Adrenal gland (tissue), 12 donors: Measurements from ENCODE around the gene PIGT. TPM values are rescaled to one million over a fixed set of nuclear protein-coding genes. Genes with fewer than 3 reads are reported as not detected.
"Not testable (repeated sequence)": the region's sequence is repeated elsewhere in the genome, so short reads cannot be mapped to it uniquely, and the experiment has no call there.

ENCODE experiments used
- DNase-seq, 7 donors: peaks; one replicate each; pipeline ENCODE4 v3.0.0-alpha.2; 2019 to 2020
- H3K27ac ChIP-seq, 5 donors: fragments of 200-600 bp; sonication (generic) in 4 of 5; 1 replicate in 3 of 5; 2 replicates in 2 of 5; pipeline versions ENCODE4 v1.5.1 to v1.8.0; 2016 to 2020; ENCODE audit warnings: mild to moderate bottlenecking in 1 of 5
- H3K27me3 ChIP-seq: fragments of 200-600 bp; 2 replicates; pipeline ENCODE4 v1.8.0; 2021
- H3K36me3 ChIP-seq, 2 donors: fragments of 200-600 bp; replicated peaks in 1 of 2; 1 replicate in 1 of 2; 2 replicates in 1 of 2; pipeline versions ENCODE4 v1.5.1 to v1.8.0; 2018 to 2022
- H3K4me1 ChIP-seq, 2 donors: fragments of 200-600 bp; replicated peaks in 1 of 2; 1 replicate in 1 of 2; 2 replicates in 1 of 2; pipeline versions ENCODE4 v1.5.1 to v1.8.0; 2018 to 2021
- H3K4me3 ChIP-seq, 4 donors: fragments of 200-600 bp; sonication (generic) in 3 of 4; one replicate each; pipeline ENCODE4 v1.5.1; 2016 to 2018
- H3K9me3 ChIP-seq, 3 donors: fragments of 200-600 bp; sonication (generic) in 1 of 3; replicated peaks in 1 of 3; 1 replicate in 2 of 3; 2 replicates in 1 of 3; pipeline versions ENCODE4 v1.5.1 to v1.8.0; 2016 to 2021
- POLR2A ChIP-seq, 2 donors: fragments of 450-650 bp; IDR thresholded peaks; one replicate each; pipeline ENCODE4 v1.6.1; 2017; ENCODE audit warnings: antibody characterized with exemption in 2 of 2, mild to moderate bottlenecking in 2 of 2, moderate library complexity in 1 of 2
- WGBS, 4 donors: extraction: QIAGEN DNeasy Blood & Tissue Kit in 2 of 4; methylation state at CpG; one replicate each; pipeline versions ENCODE4 v1.1.5 to v1.1.7; 2013 to 2017; 5-methylcytosine and 5-hydroxymethylcytosine counted together
- intact Hi-C, 2 donors: fragments of 100-400 bp; cut with DNase I; formaldehyde crosslinking; loops; one replicate each; pipeline versions ENCODE4 v1.14.1 to v1.15.0; 2022 to 2023
- polyA plus RNA-seq, 3 donors: library from polyadenylated mRNA; stranded (reverse); fragments of 200-250 nt in 2 of 3; fragments of 350-450 nt in 1 of 3; fragmentation: Illumina TruSeq in 1 of 3; extraction: RNeasy Lipid Tissue Mini Kit (QIAGEN cat#74804) in 1 of 3; gene quantifications; one replicate each; pipeline ENCODE4 v1.2.3, GENCODE V29; 2013 to 2014
- total RNA-seq, 9 donors: library from RNA; depleted of rRNA in 4 of 9; stranded (reverse); fragments of >200 nt in 4 of 9; fragments of 120-200 nt in 1 of 9; fragmentation: NEBNext Ultra II Directional in 1 of 9; extraction: Animal tissue kit (Norgen Biotek cat#: 25700) in 1 of 9; gene quantifications; one replicate each; pipeline versions ENCODE4 v1.1.0 to v1.2.4, GENCODE V29; 2013 to 2023
- TF ChIP-seq, protein P1 (sequence below), 6 experiments: fragments of 450-650 bp in 4 of 6; fragments of 200-600 bp in 2 of 6; sonication (generic) in 1 of 6; IDR thresholded peaks; 1 replicate in 5 of 6; 2 replicates in 1 of 6; pipeline versions ENCODE4 v1.5.1 to v1.8.0; 2016 to 2021; ENCODE audit warnings: antibody characterized with exemption in 6 of 6, mild to moderate bottlenecking in 2 of 6, moderate library complexity in 1 of 6
- donor health status: healthy with polysubstance abuse.
- donor health status: Bipolar disorder and iron deficiency.
- donor health status: DM: yes; HTN: yes; CAD: no.
- donor health status: DM: no; HTN: no; CAD: no.
- donor health status: DM: no; HTN: no; CAD: no.
- donor health status: DM: yes; HTN: yes; CAD: no.

Gene PIGT
- total and polyA plus RNA-seq, 12 donors, result 45.2 to 202 (median 109) TPM

DNA sequence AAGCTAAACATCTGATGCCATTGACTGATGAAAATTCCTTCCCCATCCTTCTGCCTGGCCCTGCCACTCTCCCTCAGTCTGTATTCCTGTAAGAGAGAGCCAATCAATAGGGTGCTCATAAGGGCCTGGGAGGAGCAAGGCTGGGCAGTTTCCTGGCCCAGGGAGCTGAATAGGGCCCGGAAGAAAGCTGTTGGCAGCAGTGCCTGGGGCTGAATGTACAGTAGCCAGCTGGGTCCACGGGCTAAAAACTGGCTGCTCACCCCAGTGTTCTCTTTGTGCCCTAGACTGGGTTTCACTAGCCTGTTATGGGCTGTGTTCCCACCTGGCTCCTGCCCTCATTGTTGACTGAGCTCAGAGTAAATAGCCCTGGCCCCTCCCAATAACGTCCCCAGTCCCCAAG lies 51.9 kb downstream of the PIGT start:
- DNase-seq, result no peak
- Histone ChIP-seq H3K9me3 (no peaks in the 10 kb centered on the region), H3K27ac (no peak overlapping the region), H3K4me3 (no peak overlapping the region), H3K4me1 (peaks cover 4 to 15% of the 10 kb centered on the region in 2 donors), H3K36me3 (no peaks in the 10 kb centered on the region), H3K27me3 (peaks cover 38% of the 10 kb centered on the region)
- intact Hi-C loops, result no loop called here
- 60 to 86% (median 74%) methylated on average over 1 to 3 of the region's 3 CpGs for WGBS, 4 donors
- TF ChIP-seq POLR2A (IDR thresholded peaks at IDR 0.05), result no peak
- TF ChIP-seq, protein P1, sequence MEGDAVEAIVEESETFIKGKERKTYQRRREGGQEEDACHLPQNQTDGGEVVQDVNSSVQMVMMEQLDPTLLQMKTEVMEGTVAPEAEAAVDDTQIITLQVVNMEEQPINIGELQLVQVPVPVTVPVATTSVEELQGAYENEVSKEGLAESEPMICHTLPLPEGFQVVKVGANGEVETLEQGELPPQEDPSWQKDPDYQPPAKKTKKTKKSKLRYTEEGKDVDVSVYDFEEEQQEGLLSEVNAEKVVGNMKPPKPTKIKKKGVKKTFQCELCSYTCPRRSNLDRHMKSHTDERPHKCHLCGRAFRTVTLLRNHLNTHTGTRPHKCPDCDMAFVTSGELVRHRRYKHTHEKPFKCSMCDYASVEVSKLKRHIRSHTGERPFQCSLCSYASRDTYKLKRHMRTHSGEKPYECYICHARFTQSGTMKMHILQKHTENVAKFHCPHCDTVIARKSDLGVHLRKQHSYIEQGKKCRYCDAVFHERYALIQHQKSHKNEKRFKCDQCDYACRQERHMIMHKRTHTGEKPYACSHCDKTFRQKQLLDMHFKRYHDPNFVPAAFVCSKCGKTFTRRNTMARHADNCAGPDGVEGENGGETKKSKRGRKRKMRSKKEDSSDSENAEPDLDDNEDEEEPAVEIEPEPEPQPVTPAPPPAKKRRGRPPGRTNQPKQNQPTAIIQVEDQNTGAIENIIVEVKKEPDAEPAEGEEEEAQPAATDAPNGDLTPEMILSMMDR (IDR thresholded peaks at IDR 0.05), result no peak

DNA sequence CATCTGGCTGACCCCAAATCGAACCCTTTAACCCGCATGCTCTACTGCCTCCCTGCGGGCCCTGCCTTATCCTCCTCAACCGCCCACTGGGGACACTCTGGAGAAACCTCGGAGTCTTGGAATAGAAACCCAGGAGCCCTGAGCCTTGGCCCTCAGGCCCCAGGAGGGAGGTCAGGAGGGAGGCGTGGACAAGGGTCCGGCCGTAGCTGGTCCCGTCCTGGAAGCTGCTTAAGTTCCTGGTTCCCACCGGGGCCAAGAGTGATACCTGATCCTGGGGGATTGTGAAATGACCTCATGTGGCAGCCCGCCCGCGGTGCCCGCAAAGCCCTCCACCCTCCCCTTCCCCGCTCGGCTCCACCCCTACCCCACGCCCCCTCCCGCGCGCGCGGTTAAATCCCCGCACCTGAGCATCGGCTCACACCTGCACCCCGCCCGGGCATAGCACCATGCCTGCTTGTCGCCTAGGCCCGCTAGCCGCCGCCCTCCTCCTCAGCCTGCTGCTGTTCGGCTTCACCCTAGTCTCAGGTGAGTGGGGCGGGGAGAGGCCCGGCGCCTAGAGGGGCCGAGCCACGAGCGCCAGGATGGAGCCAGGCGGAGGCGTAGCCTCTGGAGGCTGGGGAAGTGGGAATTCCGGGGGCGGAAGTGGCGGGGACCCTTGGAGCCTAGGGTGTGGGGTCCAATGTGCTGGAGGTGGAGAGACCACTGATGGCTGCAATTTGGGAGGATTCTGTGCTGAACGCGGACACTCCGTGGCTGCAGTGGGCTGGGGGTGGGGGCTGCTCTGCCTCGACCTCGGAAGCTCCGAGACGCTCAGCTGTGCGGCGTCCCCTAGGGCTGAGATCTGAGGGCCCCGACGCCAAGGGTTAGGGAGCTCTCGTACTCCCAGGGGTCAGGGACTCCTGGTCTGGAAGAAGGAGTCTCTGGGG lies 53.7 kb downstream of the PIGT start, which contains the start of gene WFDC2:
TSS of gene WFDC2 (plus strand) at position 418 of the 926 bp plus-strand sequence. CDS start at position 447, 29 bp downstream.
- H3K27ac ChIP-seq, result no peak within 1 kb of the TSS
- 11 to 37% (median 16%) methylated on average over 8 to 54 of the region's 54 CpGs for WGBS, 4 donors
- H3K36me3 ChIP-seq, result no peaks in the 10 kb centered on the region
- peaks cover 4 to 15% of the 10 kb centered on the region in 2 donors for H3K4me1 ChIP-seq
- intact Hi-C loops, result no loop called here
- H3K9me3 ChIP-seq, result no peaks in the 10 kb centered on the region
- no peak for TF ChIP-seq POLR2A (IDR thresholded peaks at IDR 0.05)
- TF ChIP-seq, protein P1 (IDR thresholded peaks at IDR 0.05), result no peak
- H3K27me3 ChIP-seq, result peaks cover 32% of the 10 kb centered on the region
- DNase-seq, result no peak
- H3K4me3 ChIP-seq, result peak within 1 kb of the TSS in 2 of 4 donors; percentile 4 to 62

DNA sequence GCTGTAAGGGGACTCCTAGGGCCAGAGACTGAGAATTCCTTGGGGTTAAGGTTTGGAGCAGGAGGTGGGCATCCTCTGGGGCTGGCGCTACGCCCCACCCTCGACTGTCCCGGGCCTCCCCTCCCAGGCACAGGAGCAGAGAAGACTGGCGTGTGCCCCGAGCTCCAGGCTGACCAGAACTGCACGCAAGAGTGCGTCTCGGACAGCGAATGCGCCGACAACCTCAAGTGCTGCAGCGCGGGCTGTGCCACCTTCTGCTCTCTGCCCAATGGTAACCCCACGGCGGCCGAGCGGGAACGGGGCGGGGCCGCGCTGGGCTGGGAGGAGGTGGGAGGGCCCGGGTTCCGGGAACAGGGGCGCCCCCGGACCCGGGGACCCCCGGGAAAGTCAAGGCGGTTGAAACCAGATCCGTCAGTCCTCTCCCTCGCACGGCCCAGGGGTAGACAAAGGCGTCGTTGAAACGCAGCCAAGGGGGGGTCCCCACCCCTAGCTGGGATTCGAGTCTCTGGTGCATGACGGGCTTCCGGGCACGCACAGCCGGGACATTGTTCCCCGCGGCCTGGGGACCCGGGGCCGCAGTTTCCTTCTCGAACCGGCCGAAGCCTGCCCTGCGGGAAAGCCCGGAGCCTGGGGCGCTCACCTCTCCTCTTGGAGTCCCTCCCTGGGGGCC lies 54.5 kb downstream of the PIGT start:
- H3K36me3 ChIP-seq, result no peaks in the 10 kb centered on the region
- intact Hi-C loops, result no loop called here
- H3K9me3 ChIP-seq, result no peaks in the 10 kb centered on the region
- WGBS, 4 donors, result 0 to 1% (median 1%) methylated on average over 8 to 50 of the region's 50 CpGs; no CpG with 5 or more reads in 1 of the 4 donors
- H3K27ac ChIP-seq, result no peak overlapping the region
- peaks cover 32% of the 10 kb centered on the region for H3K27me3 ChIP-seq
- H3K4me1 ChIP-seq, result peaks cover 4 to 15% of the 10 kb centered on the region in 2 donors
- no peak for TF ChIP-seq POLR2A (IDR thresholded peaks at IDR 0.05)
- TF ChIP-seq, protein P1 (IDR thresholded peaks at IDR 0.05), result no peak
- peak in 1 of 7 donors; percentile 26 for DNase-seq
- peak overlapping the region in 2 of 4 donors; percentile 4 to 62 for H3K4me3 ChIP-seq

DNA sequence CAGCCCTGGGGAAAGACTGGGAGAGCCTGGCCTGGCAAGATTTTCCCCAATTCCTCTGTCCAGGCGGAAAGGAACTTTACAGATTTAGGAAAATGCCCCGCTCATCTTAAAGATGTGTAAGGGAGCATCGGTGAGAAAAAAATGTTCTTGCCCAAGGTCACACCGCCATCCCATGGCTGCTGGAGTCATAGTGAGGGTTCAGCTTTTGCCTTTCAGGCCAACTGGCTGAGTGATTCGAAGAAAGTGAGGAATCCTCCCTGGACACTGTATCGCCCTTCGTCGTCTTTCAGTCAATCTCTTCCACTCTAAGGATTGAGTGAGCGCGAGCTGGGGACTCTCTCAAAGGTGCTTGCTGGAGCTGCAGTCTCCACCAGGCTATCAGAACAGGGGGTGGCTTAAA lies 55.0 kb downstream of the PIGT start:
- no peaks in the 10 kb centered on the region for H3K9me3 ChIP-seq
- peaks cover 32% of the 10 kb centered on the region for H3K27me3 ChIP-seq
- H3K27ac ChIP-seq, result no peak overlapping the region
- DNase-seq, result peak in 1 of 7 donors; percentile 7
- intact Hi-C loops, result no loop called here
- H3K4me1 ChIP-seq, result peaks cover 4 to 15% of the 10 kb centered on the region in 2 donors
- 20 to 41% (median 25%) methylated on average over 9 to 10 of the region's 10 CpGs for WGBS, 4 donors
- TF ChIP-seq POLR2A (IDR thresholded peaks at IDR 0.05), result no peak
- TF ChIP-seq, protein P1 (IDR thresholded peaks at IDR 0.05), result no peak
- H3K36me3 ChIP-seq, result no peaks in the 10 kb centered on the region
- peak overlapping the region in 2 of 4 donors; percentile 4 to 62 for H3K4me3 ChIP-seq

DNA sequence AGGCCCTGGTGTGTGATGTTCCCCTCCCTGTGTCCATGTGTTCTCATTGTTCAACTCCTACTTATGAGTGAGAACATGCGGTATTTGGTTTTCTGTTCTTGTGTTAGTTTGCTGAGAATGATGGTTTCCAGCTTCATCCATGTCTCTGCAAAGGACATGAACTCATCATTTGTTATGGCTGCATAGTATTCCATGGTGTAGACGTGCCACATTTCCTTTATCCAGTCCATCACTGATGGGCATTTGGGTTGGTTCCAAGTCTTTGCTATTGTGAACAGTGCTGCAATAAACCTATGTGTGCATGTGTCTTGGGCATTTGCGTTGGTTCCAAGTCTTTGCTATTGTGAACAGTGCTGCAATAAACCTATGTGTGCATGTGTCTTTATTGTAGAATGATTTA lies 56.3 kb downstream of the PIGT start:
- H3K9me3 ChIP-seq, DNase-seq, H3K36me3 ChIP-seq, H3K27ac ChIP-seq, H3K4me3 ChIP-seq, intact Hi-C loops: not testable (repeated sequence)
- WGBS, 4 donors, result 61 to 82% (median 71%) methylated on average over 3 of the region's 3 CpGs
- peaks cover 4 to 15% of the 10 kb centered on the region in 2 donors for H3K4me1 ChIP-seq
- peaks cover 32% of the 10 kb centered on the region for H3K27me3 ChIP-seq
